ENCODE data around the gene YY1. TPM values are rescaled to one million over a fixed set of nuclear protein-coding genes. Genes with fewer than 3 reads are reported as not detected.

Gene YY1
- total and polyA plus RNA-seq, 2 of the 4 experiments (the other 2 are of a cell fraction): 21.7 to 29.9 TPM

DNA sequence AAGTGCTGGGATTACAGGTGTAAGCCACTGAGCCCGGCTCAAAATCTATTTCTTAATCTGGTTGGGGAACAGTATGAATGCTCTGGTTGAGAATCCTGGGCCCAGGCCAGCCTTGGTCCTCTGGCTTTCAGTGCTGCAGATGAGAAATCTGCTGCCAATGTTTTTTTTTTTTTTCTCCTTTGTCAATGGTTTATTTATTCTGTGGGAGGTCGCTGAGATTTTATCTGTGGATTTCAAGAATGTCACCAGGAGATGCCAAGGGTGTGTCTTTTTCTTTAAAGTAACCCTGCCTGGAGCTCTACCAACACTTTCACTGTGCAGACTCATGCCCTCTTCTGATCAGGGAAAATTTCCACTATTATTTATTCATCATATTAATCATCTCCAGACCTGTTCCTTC is 63.7 kb downstream of the YY1 start:
- CTCF ChIA-PET: interaction anchor here (0.7 to 1.4 kb wide), 2 partner anchors 40 to 75 kb away, joined by 3 to 4 read pairs; no protein-coding TSS in a partner anchor
- H3K27me3 ChIP-seq (ENCODE audit: control insufficient read depth, insufficient read depth, low read length): no peaks in the 10 kb centered on the region
- peaks cover 13% of the 10 kb centered on the region; the same call in 1 of the 2 replicates for H3K4me1 ChIP-seq (ENCODE audit: control insufficient read depth, insufficient read depth, low read length)
- H2BK120ac ChIP-seq (ENCODE audit: low read depth, low read length): no peak overlapping the region
- TF ChIP-seq MAZ (IDR thresholded peaks at IDR 0.05; ENCODE audit: borderline replicate concordance, low read depth, low read length) (no peak), FOS (IDR thresholded peaks at IDR 0.05; ENCODE audit: low read depth, low read length) (no peak), CHD1 (IDR thresholded peaks at IDR 0.05; ENCODE audit: low read depth, low read length) (no peak), BHLHE40 (IDR thresholded peaks at IDR 0.05; ENCODE audit: low read depth, low read length) (no peak), SMC3 (IDR thresholded peaks at IDR 0.05; ENCODE audit: low read depth, low read length) (no peak), NFE2L2 (IDR thresholded peaks at IDR 0.05; ENCODE audit: low read depth, low read length) (no peak), MXI1 (IDR thresholded peaks at IDR 0.05; ENCODE audit: borderline replicate concordance, low read depth, low read length) (no peak), RCOR1 (IDR thresholded peaks at IDR 0.05; ENCODE audit: insufficient replicate concordance, low read length) (no peak), POLR2A (IDR thresholded peaks at IDR 0.05; ENCODE audit: low read depth, low read length) (no peak), RAD21 (IDR thresholded peaks at IDR 0.05; ENCODE audit: low read length) (no peak), CTCF (conservative IDR thresholded peaks at IDR 0.05; ENCODE audit: low read depth, low read length) (no peak)
- TF ChIP-seq, protein P1, sequence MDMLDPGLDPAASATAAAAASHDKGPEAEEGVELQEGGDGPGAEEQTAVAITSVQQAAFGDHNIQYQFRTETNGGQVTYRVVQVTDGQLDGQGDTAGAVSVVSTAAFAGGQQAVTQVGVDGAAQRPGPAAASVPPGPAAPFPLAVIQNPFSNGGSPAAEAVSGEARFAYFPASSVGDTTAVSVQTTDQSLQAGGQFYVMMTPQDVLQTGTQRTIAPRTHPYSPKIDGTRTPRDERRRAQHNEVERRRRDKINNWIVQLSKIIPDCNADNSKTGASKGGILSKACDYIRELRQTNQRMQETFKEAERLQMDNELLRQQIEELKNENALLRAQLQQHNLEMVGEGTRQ (IDR thresholded peaks at IDR 0.05; ENCODE audit: low read depth, low read length): no peak
- no peak overlapping the region for H3K14ac ChIP-seq (replicated peaks; ENCODE audit: low read depth, low read length)
- H2BK5ac ChIP-seq (ENCODE audit: low read depth, low read length, poor library complexity, severe bottlenecking): no peak overlapping the region
- H2BK15ac ChIP-seq (ENCODE audit: low read depth, low read length): no peak overlapping the region
- no peaks in the 10 kb centered on the region for H3K9me3 ChIP-seq (ENCODE audit: control insufficient read depth, insufficient read depth, low read length)
- peaks cover 18 to 82% of the 10 kb centered on the region in 2 experiments for H3K79me1 ChIP-seq (ENCODE audit: low read depth in 1 of 2, low read length in 2 of 2)
- no peak overlapping the region for H4K8ac ChIP-seq (ENCODE audit: low read depth in 2 of 2, low read length in 2 of 2)
- no peak overlapping the region for H3K4ac ChIP-seq (ENCODE audit: low read depth, low read length)
- no peak overlapping the region for H3K18ac ChIP-seq (ENCODE audit: low read depth, low read length)
- no peak overlapping the region for H4K91ac ChIP-seq (ENCODE audit: insufficient read depth, low read depth, low read length)
- peaks cover 55% of the 10 kb centered on the region for H4K20me1 ChIP-seq (ENCODE audit: insufficient read depth, low read length)
- peaks cover 4% of the 10 kb centered on the region for H3K9me1 ChIP-seq (ENCODE audit: insufficient read depth, low read length)
- no peak for ATAC-seq (ENCODE audit: low read depth)
- in situ Hi-C loops (cut with MboI; ENCODE audit: low sequenced_read_pairs) (no loop called here), dilution Hi-C loops (cut with HindIII; ENCODE audit: low sequenced_read_pairs, unreplicated experiment) (no loop called here), intact Hi-C loops (cut with micrococcal nuclease) (no loop called here)
- no peak overlapping the region for H3K23ac ChIP-seq (ENCODE audit: low read depth, low read length)
- H2AK5ac ChIP-seq (ENCODE audit: low read depth, low read length): no peak overlapping the region
- H2AK9ac ChIP-seq (replicated peaks; ENCODE audit: low read depth, low read length, poor library complexity): no peak overlapping the region
- H3K56ac ChIP-seq (ENCODE audit: extremely low read depth, insufficient read depth, low read length): no peak overlapping the region
- no peak overlapping the region for H3K4me2 ChIP-seq (ENCODE audit: low read depth, low read length)
- no TSS peak for BruUV-seq (replicated peaks)
- WGBS, 2 experiments (ENCODE audit: extremely low coverage in 2 of 2, insufficient read length in 1 of 2): no CpG with 5 or more reads among the region's 2 CpGs
- H3K27ac ChIP-seq (ENCODE audit: insufficient read depth, low read length): no peak overlapping the region
- no peak overlapping the region for H2BK20ac ChIP-seq (ENCODE audit: low read depth, low read length)
- POLR2A ChIA-PET (ENCODE audit: unreplicated experiment): no interaction called here
- H3K36me3 ChIP-seq (ENCODE audit: control insufficient read depth, insufficient read depth, low read length): peaks cover 17% of the 10 kb centered on the region; the same call in 1 of the 2 replicates
- no peak overlapping the region for H3K9ac ChIP-seq (ENCODE audit: low read depth, low read length)
- no peak overlapping the region for H3K4me3 ChIP-seq (ENCODE audit: insufficient read depth, low read depth, low read length)
- no peak overlapping the region for H4K5ac ChIP-seq (ENCODE audit: low read depth, low read length)
- DNase-seq: no peak
- no peak overlapping the region for H2AFZ ChIP-seq (replicated peaks; ENCODE audit: low read length, poor library complexity)
